ENCODE data around the gene BUD23. TPM values are rescaled to one million over a fixed set of nuclear protein-coding genes. Genes with fewer than 3 reads are reported as not detected.

BUD23 gene
- total RNA-seq, 4 donors from 2014 or later: 41.5 to 65.0 (median 45.3) TPM

- TF ChIP-seq EP300 (IDR thresholded peaks at IDR 0.05) (no peak), POLR2AphosphoS5 (IDR thresholded peaks at IDR 0.05) (no peak), POLR2A (IDR thresholded peaks at IDR 0.05) (no peak)
- TF ChIP-seq, protein P1, sequence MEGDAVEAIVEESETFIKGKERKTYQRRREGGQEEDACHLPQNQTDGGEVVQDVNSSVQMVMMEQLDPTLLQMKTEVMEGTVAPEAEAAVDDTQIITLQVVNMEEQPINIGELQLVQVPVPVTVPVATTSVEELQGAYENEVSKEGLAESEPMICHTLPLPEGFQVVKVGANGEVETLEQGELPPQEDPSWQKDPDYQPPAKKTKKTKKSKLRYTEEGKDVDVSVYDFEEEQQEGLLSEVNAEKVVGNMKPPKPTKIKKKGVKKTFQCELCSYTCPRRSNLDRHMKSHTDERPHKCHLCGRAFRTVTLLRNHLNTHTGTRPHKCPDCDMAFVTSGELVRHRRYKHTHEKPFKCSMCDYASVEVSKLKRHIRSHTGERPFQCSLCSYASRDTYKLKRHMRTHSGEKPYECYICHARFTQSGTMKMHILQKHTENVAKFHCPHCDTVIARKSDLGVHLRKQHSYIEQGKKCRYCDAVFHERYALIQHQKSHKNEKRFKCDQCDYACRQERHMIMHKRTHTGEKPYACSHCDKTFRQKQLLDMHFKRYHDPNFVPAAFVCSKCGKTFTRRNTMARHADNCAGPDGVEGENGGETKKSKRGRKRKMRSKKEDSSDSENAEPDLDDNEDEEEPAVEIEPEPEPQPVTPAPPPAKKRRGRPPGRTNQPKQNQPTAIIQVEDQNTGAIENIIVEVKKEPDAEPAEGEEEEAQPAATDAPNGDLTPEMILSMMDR (IDR thresholded peaks at IDR 0.05): no peak
- Histone ChIP-seq H3K4me1 (peaks cover 0 to 15% (median 0%) of the 10 kb centered on the region in 3 donors), H3K36me3 (peaks cover 0 to 3% of the 10 kb centered on the region in 2 donors), H3K9me3 (no peaks in the 10 kb centered on the region), H3K27ac (no peak overlapping the region), H3K27me3 (peaks cover 20% of the 10 kb centered on the region), H3K4me3 (no peak overlapping the region)
- 33 to 36% methylated on average over 3 of the region's 3 CpGs for WGBS, 2 donors (ENCODE audit: low coverage in 1 of 2)
- no peak for ATAC-seq
Measured at GRCh38 chr7:73730485-73730884, 47.1 kb downstream of the BUD23 start.

GRCh38 chr7:73732397-73732796 lies 49.0 kb downstream of the BUD23 start:
- no CpG with 5 or more reads among the region's 2 CpGs for WGBS, 2 donors (ENCODE audit: low coverage in 1 of 2)
- Histone ChIP-seq H3K27me3 (peaks cover 4% of the 10 kb centered on the region), H3K36me3 (peaks cover 0 to 23% of the 10 kb centered on the region in 2 donors), H3K4me3 (no peak overlapping the region), H3K4me1 (peaks cover 0 to 21% (median 0%) of the 10 kb centered on the region in 3 donors), H3K27ac (no peak overlapping the region), H3K9me3 (no peaks in the 10 kb centered on the region)
- TF ChIP-seq, protein P1 (IDR thresholded peaks at IDR 0.05): no peak
- TF ChIP-seq EP300 (IDR thresholded peaks at IDR 0.05) (no peak), POLR2A (IDR thresholded peaks at IDR 0.05) (no peak), POLR2AphosphoS5 (IDR thresholded peaks at IDR 0.05) (no peak)
- ATAC-seq: no peak

DNA sequence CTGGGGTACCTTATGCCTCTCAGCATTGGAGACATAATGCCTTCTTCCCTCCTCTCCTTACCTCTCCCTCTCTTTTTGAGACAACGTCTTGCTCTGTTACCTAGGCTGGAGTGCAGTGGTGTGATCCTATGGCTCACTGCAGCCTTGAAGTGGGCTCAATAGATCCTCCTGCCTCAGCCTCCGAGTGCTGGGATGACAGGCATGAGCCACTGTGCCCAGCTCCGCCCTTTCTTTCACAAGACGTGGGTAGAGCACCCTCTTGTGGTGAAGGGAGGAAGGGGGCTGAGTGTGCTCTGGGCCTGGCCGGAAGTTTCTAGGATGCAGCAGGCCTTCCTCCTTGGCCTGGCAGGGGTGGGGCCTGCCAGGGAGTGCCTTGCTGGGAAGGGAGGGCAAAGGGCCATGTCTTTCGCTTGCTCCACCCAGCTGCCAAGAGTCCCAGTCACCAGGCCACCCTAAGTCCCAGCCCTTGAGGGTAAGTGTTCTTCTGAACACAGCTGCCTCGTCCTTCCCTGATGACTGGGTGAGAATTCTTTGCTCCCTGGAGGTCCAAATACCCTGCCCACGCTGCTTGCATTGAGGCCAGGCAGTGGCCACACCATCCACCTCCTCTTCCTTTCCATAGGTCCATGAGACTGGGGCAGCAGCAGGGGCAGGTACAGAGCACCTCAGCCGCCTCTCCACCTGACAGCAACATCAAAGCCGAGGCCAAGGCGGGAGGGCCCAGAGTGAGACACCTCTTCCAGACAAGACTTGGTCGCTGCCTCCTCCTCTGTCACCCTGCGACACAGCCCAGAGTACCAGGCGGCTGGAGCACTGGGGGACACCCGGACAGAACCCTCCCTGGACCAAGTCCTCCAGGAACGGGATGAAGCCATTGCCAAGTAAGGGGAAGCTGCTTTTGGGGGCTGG lies 51.5 kb downstream of the BUD23 start:
- no peaks in the 10 kb centered on the region for H3K9me3 ChIP-seq
- TF ChIP-seq POLR2AphosphoS5 (IDR thresholded peaks at IDR 0.05) (no peak), EP300 (IDR thresholded peaks at IDR 0.05) (no peak)
- TF ChIP-seq, protein P1 (IDR thresholded peaks at IDR 0.05): peak in 3 of 4 experiments; percentile 65 to 77 (median 70)
- ATAC-seq: peak; percentile 50
- peaks cover 0 to 40% (median 7%) of the 10 kb centered on the region in 3 donors for H3K4me1 ChIP-seq
- no peaks in the 10 kb centered on the region for H3K27me3 ChIP-seq
- no peak overlapping the region for H3K4me3 ChIP-seq
- H3K27ac ChIP-seq: peak overlapping the region in 2 of 4 donors; percentile 43 to 65
- peaks cover 0 to 25% of the 10 kb centered on the region in 2 donors for H3K36me3 ChIP-seq
- 0 to 50% methylated on average over 1 of the region's 16 CpGs for WGBS, 2 donors (ENCODE audit: low coverage in 1 of 2)

- peak overlapping the region in 1 of 4 donors; percentile 65 for H3K27ac ChIP-seq
- H3K4me1 ChIP-seq: peaks cover 0 to 40% (median 7%) of the 10 kb centered on the region in 3 donors
- H3K9me3 ChIP-seq: no peaks in the 10 kb centered on the region
- TF ChIP-seq POLR2AphosphoS5 (IDR thresholded peaks at IDR 0.05): no peak
- TF ChIP-seq, protein P1 (IDR thresholded peaks at IDR 0.05): no peak
- no peak for TF ChIP-seq POLR2A (IDR thresholded peaks at IDR 0.05)
- no peak for TF ChIP-seq EP300 (IDR thresholded peaks at IDR 0.05)
- no peak for ATAC-seq
- peaks cover 0 to 25% of the 10 kb centered on the region in 2 donors for H3K36me3 ChIP-seq
- no peaks in the 10 kb centered on the region for H3K27me3 ChIP-seq
- H3K4me3 ChIP-seq: no peak overlapping the region
- WGBS, 2 donors (ENCODE audit: low coverage in 1 of 2): no CpG with 5 or more reads among the region's 8 CpGs
Measured at GRCh38 chr7:73735528-73735905, 52.1 kb downstream of the BUD23 start.

All from gastroesophageal sphincter (tissue), 4 donors.